Heart left ventricle (tissue), 16 donors: ENCODE data around the gene YPEL4. TPM values are rescaled to one million over a fixed set of nuclear protein-coding genes. Genes with fewer than 3 reads are reported as not detected.
"Not testable (repeated sequence)": the region's sequence is repeated elsewhere in the genome, so short reads cannot be mapped to it uniquely, and the experiment has no call there.

Source experiments
- ATAC-seq, 4 donors: fragments of 200-7000 bp; cut with Tn5 transposase; one replicate each; pipeline ENCODE4 v1.9.1; 2020 to 2022; ENCODE audit warnings: moderate library complexity in 4 of 4, mild to moderate bottlenecking in 3 of 4, moderate number of reproducible peaks in 1 of 4
- DNase-seq, 5 donors: peaks; one replicate each; pipeline ENCODE4 v3.0.0-alpha.2; 2020
- H3K27ac ChIP-seq, 12 donors: fragments of 200-600 bp; sonication (generic) in 4 of 12; one replicate each; pipeline versions ENCODE4 v1.5.0 to v1.8.0; 2016 to 2022; ENCODE audit warnings: mild to moderate bottlenecking in 2 of 12
- H3K27me3 ChIP-seq, 9 donors: fragments of 200-600 bp; sonication (generic) in 2 of 9; one replicate each; pipeline versions ENCODE4 v1.5.1 to v1.8.0; 2016 to 2022; ENCODE audit warnings: mild to moderate bottlenecking in 3 of 9
- H3K36me3 ChIP-seq, 9 donors: fragments of 200-600 bp; sonication (generic) in 2 of 9; one replicate each; pipeline versions ENCODE4 v1.5.0 to v1.8.0; 2018 to 2022; ENCODE audit warnings: mild to moderate bottlenecking in 2 of 9
- H3K4me1 ChIP-seq, 12 donors: fragments of 200-600 bp; sonication (generic) in 4 of 12; one replicate each; pipeline versions ENCODE4 v1.5.0 to v1.8.0; 2016 to 2022; ENCODE audit warnings: mild to moderate bottlenecking in 3 of 12
- H3K4me3 ChIP-seq, 12 donors: fragments of 200-600 bp; sonication (generic) in 4 of 12; one replicate each; pipeline versions ENCODE4 v1.5.0 to v1.8.0; 2017 to 2022; ENCODE audit warnings: mild to moderate bottlenecking in 9 of 12, moderate library complexity in 4 of 12
- H3K9me3 ChIP-seq, 12 donors: fragments of 200-600 bp; sonication (generic) in 4 of 12; one replicate each; pipeline versions ENCODE4 v1.5.0 to v1.8.0; 2016 to 2022; ENCODE audit warnings: mild to moderate bottlenecking in 1 of 12
- POLR2A ChIP-seq, 2 donors: fragments of 450-650 bp; IDR thresholded peaks; one replicate each; pipeline ENCODE4 v1.6.1; 2017; ENCODE audit warnings: antibody characterized with exemption in 2 of 2, mild to moderate bottlenecking in 2 of 2, moderate library complexity in 2 of 2
- WGBS, 4 donors: extraction: QIAGEN DNeasy Blood & Tissue Kit in 2 of 4; methylation state at CpG; one replicate each; pipeline versions ENCODE4 v1.1.5 to v1.1.7; 2013 to 2018; 5-methylcytosine and 5-hydroxymethylcytosine counted together
- intact Hi-C, 10 donors: fragments of 100-400 bp; cut with DNase I; formaldehyde crosslinking; loops; one replicate each; pipeline versions ENCODE4 v1.11.1 to v1.14.2; 2022
- polyA plus RNA-seq, 2 donors: library from polyadenylated mRNA; stranded (reverse); fragments of 200-250 nt; gene quantifications; one replicate each; pipeline ENCODE4 v1.2.3, GENCODE V29; 2013
- total RNA-seq, 9 donors: library from RNA; depleted of rRNA in 2 of 9; stranded (reverse); fragments of >200 nt in 2 of 9; fragmentation: NEBNext Ultra II Directional in 3 of 9; extraction: Animal tissue kit (Norgen Biotek cat#: 25700) in 3 of 9; gene quantifications; one replicate each; pipeline versions ENCODE4 v1.1.0 to v1.2.4, GENCODE V29; 2016 to 2023
- TF ChIP-seq, protein P1 (sequence below), 12 donors: fragments of 200-600 bp; sonication (generic) in 4 of 12; IDR thresholded peaks; one replicate each; pipeline versions ENCODE4 v1.5.0 to v1.8.0; 2018 to 2022; ENCODE audit warnings: antibody characterized with exemption in 12 of 12, mild to moderate bottlenecking in 5 of 12
- donor health status: ischemic (EF 13 %, LVEDD 7.1; RV severe dilation, severe dysfunction).
- donor health status: healthy with polysubstance abuse.
- donor health status: DM: no; HTN: yes; CAD: no.
- donor health status: DM: no; HTN: no; CAD: no.
- donor health status: ischemic (EF 25% LVEDD 6.9; RV normal size, moderate dysfunction).
- donor health status: ischemic (EF 25% LVEDD 5.7; RV mildly dilated, moderate dysfunction).
- donor health status: healthy.
- donor health status: DM: yes; HTN: yes; CAD: no.
- donor health status: ischemic (EF 35%, LVEDD 5.7; RV mildly dilated, moderate dysfunction).
- donor health status: nonischemic (EF 11% LVEDD 7.7; RV severe dilation, severe dysfunction).
- donor health status: DM: yes; HTN: yes; CAD: no.
- donor health status: PGD.
- donor health status: ischemic (EF 29% LVEDD 5.4; RV normal size, mild dysfunction).
- donor health status: nonischemic (EF 23%, LVEDD 6.1; RV moderate dilation, normal function).

Gene YPEL4
- total and polyA plus RNA-seq, 11 donors: 0.16 to 2.2 (median 0.67) TPM

DNA sequence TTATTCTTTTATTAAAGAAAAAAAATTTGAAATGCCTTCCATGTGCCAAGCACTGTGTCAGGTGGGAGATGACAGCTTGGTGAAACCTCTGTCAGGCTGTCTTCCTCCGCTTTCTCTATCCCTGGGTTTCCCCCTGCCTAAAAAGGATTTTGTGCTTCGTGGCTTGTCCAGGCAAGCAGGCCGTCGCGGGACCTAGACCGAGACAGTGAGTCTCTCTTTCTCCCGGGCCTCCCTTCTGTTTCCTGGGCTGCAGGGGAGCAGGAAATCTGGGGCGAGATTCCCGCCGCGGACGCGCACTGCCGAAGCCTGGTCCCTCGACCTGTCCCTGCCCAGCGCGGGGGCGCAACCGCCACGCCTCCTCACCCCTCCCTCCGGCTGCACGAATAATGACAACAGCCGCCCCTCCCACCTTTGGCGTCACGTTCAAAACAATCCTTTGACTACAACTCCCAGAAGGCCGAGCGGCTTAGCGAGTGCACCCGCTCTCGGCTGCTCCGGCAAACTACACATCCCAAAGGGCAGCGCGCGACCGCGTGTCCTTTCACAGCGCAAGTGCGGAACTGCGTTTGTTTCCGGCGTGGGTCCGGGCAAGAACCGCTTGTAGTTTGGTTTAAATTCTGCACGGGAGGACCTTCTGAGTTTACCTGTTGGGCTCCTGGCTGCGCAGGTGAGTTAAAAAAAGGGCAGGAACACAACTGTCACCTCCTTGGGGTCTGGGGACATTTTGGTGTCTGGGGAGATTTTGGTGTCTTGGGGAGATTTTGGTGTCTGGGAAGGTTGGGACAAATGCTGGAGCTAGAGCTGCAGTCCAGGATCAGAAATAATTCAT is 7.7 kb upstream of the YPEL4 start, which contains the start of gene CLP1:
Gene CLP1, plus strand, starts transcription at position 569 of the 829 bp plus-strand sequence. CDS start 1,715 bp downstream, outside the sequence.
- peak within 1 kb of the TSS; percentile 28 to 92 (median 70) for H3K4me3 ChIP-seq
- H3K36me3 ChIP-seq: peaks cover 0 to 35% (median 31%) of the 10 kb centered on the region in 9 donors
- DNase-seq (peak; percentile 99 to 100 (median 100)), ATAC-seq (peak; percentile 99)
- H3K4me1 ChIP-seq: peaks cover 0 to 28% (median 15%) of the 10 kb centered on the region in 12 donors
- intact Hi-C loops: loop anchor here in 2 of 10 donors (1.0 kb wide), 2 partner anchors 10 to 127 kb away; partner anchors contain the start of gene TIMM10 (in 1 of the 2)
- no peaks in the 10 kb centered on the region for H3K9me3 ChIP-seq
- H3K27ac ChIP-seq: peak within 1 kb of the TSS; percentile 52 to 96 (median 87)
- 0 to 2% (median 0%) methylated on average over 33 to 45 of the region's 45 CpGs for WGBS, 4 donors
- no peaks in the 10 kb centered on the region for H3K27me3 ChIP-seq
- TF ChIP-seq, protein P1, sequence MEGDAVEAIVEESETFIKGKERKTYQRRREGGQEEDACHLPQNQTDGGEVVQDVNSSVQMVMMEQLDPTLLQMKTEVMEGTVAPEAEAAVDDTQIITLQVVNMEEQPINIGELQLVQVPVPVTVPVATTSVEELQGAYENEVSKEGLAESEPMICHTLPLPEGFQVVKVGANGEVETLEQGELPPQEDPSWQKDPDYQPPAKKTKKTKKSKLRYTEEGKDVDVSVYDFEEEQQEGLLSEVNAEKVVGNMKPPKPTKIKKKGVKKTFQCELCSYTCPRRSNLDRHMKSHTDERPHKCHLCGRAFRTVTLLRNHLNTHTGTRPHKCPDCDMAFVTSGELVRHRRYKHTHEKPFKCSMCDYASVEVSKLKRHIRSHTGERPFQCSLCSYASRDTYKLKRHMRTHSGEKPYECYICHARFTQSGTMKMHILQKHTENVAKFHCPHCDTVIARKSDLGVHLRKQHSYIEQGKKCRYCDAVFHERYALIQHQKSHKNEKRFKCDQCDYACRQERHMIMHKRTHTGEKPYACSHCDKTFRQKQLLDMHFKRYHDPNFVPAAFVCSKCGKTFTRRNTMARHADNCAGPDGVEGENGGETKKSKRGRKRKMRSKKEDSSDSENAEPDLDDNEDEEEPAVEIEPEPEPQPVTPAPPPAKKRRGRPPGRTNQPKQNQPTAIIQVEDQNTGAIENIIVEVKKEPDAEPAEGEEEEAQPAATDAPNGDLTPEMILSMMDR (IDR thresholded peaks at IDR 0.05): peak in 1 of 12 donors; percentile 11
- peak in 1 of 2 donors; percentile 80 for TF ChIP-seq POLR2A (IDR thresholded peaks at IDR 0.05)

DNA sequence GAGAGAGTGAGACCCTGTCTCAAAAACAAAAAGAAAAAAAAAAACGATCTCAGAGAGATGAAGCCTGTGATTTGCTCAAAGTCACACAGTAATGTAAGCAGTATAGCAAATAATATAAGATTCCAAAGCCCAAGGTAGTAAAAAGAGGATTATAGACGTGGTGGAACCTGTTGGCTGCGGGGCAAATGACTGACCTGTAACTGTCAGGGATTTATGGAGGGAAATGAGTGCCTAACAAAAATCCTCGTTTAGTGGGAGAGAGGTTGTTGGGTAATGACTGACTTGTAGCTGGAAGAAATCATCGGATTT is 7.1 kb upstream of the YPEL4 start:
- no peak for ATAC-seq
- WGBS, 4 donors: 27 to 39% (median 35%) methylated on average over 5 of the region's 5 CpGs

DNA sequence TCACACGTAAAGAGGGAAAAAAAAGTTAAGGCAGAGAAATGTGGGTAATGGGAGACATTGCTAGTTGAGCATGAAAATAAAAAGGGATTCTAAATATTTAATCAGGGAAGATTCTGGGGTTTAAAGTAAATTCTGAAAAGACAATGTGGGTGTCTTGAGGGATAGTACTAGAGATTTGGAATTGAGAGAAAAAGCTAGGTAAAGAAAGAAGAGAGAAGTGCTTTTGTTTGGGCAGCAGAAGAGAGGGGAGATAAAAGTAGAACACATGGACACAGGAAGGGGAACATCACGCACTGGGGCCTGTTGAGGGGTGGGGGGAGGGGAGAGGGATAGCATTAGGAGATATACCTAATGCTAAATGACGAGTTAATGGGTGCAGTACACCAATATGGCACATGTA is 3.5 kb upstream of the YPEL4 start:
- H3K27ac ChIP-seq: peak overlapping the region in 1 of 12 donors; percentile 78
- peaks cover 4 to 31% (median 13%) of the 10 kb centered on the region in 9 donors for H3K27me3 ChIP-seq
- H3K4me3 ChIP-seq: peak overlapping the region in 1 of 12 donors; percentile 43
- TF ChIP-seq, protein P1 (IDR thresholded peaks at IDR 0.05): no peak
- TF ChIP-seq POLR2A (IDR thresholded peaks at IDR 0.05): no peak
- peaks cover 0 to 44% (median 16%) of the 10 kb centered on the region in 12 donors for H3K4me1 ChIP-seq
- no peaks in the 10 kb centered on the region for H3K9me3 ChIP-seq
- 42 to 55% (median 47%) methylated on average over 3 of the region's 3 CpGs for WGBS, 4 donors
- intact Hi-C loops: no loop called here
- ATAC-seq: no peak
- no peaks in the 10 kb centered on the region for H3K36me3 ChIP-seq
- no peak for DNase-seq

More for the DNA sequence above, 7.1 kb upstream of the YPEL4 start:
- TF ChIP-seq POLR2A (IDR thresholded peaks at IDR 0.05): no peak
- TF ChIP-seq, protein P1 (IDR thresholded peaks at IDR 0.05): no peak
- intact Hi-C loops: loop anchor here in 2 of 10 donors (1.0 kb wide), 2 partner anchors 10 to 127 kb away; partner anchors contain the start of gene TIMM10 (in 1 of the 2)
- H3K4me3 ChIP-seq: peak overlapping the region in 11 of 12 donors; percentile 27 to 92 (median 71)
- no peaks in the 10 kb centered on the region for H3K9me3 ChIP-seq
- peaks cover 0 to 30% (median 15%) of the 10 kb centered on the region in 12 donors for H3K4me1 ChIP-seq
- peaks cover 0 to 29% (median 26%) of the 10 kb centered on the region in 9 donors for H3K36me3 ChIP-seq
- DNase-seq: no peak
- peak overlapping the region; percentile 52 to 96 (median 87) for H3K27ac ChIP-seq
- peaks cover 0 to 3% (median 0%) of the 10 kb centered on the region in 9 donors for H3K27me3 ChIP-seq

DNA sequence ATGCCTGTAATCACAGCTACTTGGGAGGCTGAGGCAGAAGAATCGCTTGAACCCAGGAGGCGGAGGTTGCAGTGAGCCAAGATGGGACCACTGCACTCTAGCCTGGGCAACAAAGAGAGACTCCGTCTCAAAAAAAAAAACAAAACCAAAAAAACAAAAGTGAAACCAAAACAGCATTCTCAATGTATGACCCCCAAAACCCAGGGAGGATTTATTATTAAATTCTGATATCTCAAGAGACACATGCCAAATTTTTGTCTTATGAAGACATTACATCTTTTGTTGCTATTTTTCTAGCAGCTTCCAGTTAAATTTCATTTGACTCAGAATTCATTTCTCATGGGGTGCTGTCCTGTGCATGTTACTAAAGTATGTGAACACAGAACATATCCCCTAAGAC is 3.0 kb upstream of the YPEL4 start:
- H3K9me3 ChIP-seq: no peaks in the 10 kb centered on the region
- H3K36me3 ChIP-seq: no peaks in the 10 kb centered on the region
- peak overlapping the region in 1 of 12 donors; percentile 43 for H3K4me3 ChIP-seq
- H3K4me1 ChIP-seq: peaks cover 0 to 46% (median 15%) of the 10 kb centered on the region in 12 donors
- 64 to 74% (median 73%) methylated on average over 3 of the region's 3 CpGs for WGBS, 4 donors
- H3K27me3 ChIP-seq: peaks cover 4 to 36% (median 18%) of the 10 kb centered on the region in 9 donors
- intact Hi-C loops: no loop called here
- ATAC-seq (no peak), DNase-seq (no peak)
- H3K27ac ChIP-seq: peak overlapping the region in 1 of 12 donors; percentile 78
- TF ChIP-seq, protein P1 (IDR thresholded peaks at IDR 0.05): no peak

DNA sequence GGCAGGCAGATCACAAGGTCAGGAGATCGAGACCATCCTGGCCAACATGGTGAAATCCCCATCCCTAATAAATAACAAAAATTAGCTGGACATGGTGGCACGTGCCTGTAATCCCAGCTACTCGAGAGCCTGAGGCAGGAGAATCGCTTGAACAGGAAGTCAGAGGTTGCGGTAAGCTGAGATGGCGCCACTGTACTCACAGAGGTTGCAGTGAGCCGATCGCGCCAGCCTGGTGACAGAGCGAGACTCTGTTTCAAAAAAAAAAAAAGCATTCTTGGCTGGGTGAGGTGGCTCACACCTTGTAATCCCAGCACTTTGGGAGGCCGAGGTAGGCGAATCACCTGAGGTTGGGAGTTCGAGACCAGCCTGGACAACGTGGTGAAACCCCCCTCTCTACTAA is 2.5 kb upstream of the YPEL4 start:
- not testable (repeated sequence) for DNase-seq
- peaks cover 4 to 40% (median 23%) of the 10 kb centered on the region in 9 donors for H3K27me3 ChIP-seq
- H3K27ac ChIP-seq: peak overlapping the region in 1 of 12 donors; percentile 78

More for the DNA sequence above, 2.5 kb upstream of the YPEL4 start:
- intact Hi-C loops, ATAC-seq, H3K9me3 ChIP-seq, H3K36me3 ChIP-seq: not testable (repeated sequence)
- peaks cover 0 to 51% (median 15%) of the 10 kb centered on the region in 12 donors for H3K4me1 ChIP-seq
- peak overlapping the region in 1 of 12 donors; percentile 43 for H3K4me3 ChIP-seq
- WGBS, 4 donors: 81 to 82% (median 82%) methylated on average over 14 of the region's 14 CpGs
